HepG2 (cell line): ENCODE measurements around the gene ZC3H8. TPM values are rescaled to one million over a fixed set of nuclear protein-coding genes. Genes with fewer than 3 reads are reported as not detected.
A peak's percentile ranks its signal among the peaks of the same experiment; 100 is the strongest.

Experiments used
- ATAC-seq: fragments of 200-7000 bp; cut with Tn5 transposase; 3 replicates; pipeline ENCODE4 v1.9.1; 2020; ENCODE audit warnings: mild to moderate bottlenecking, moderate library complexity
- BruUV-seq: library from RNA; stranded (reverse); fragments of 400-500 nt; replicated peaks from 2 replicates; lab custom pipeline; 2021; lab: Mats Ljungman, UMichigan
- CTCF ChIA-PET: fragments of 300-600 bp; formaldehyde crosslinking; extraction: SDS; loops from one replicate; lab custom pipeline; 2021; ENCODE audit warnings: low total read pairs, inconsistent platforms, low intra/inter-chr PET ratio; lab: Yijun Ruan, JAX
- POLR2A ChIA-PET: fragments of 350-600 bp; sonication (Branson Sonifier 250); formaldehyde crosslinking; loops from one replicate; lab custom pipeline; 2020; ENCODE audit warnings: antibody characterized with exemption, inconsistent platforms; lab: Yijun Ruan, JAX
- DNase-seq: peaks from one replicate; pipeline ENCODE4 v3.0.0-alpha.2; 2015; ENCODE audit warnings: low spot score
- FAIRE-seq: peaks from 3 replicates; lab custom pipeline; 2011; peaks lifted over from hg19 to GRCh38; lab: Jason Lieb, UNC
- H2AFZ ChIP-seq: one replicate; pipeline ENCODE4 v1.6.1; 2011; ENCODE audit warnings: low read length, inconsistent platforms
- H3K27ac ChIP-seq: fragments of 300-600 bp; 3 replicates; pipeline ENCODE4 v1.8.0; 2011; ENCODE audit warnings: mixed run types, mild to moderate bottlenecking, mixed read lengths, low read length, inconsistent platforms; ENCODE audit not compliant: insufficient read depth; ENCODE audit errors: extremely low read length
- H3K27me3 ChIP-seq, 2 experiments: fragments of 200-600 bp in 1 of 2; 2 replicates in 1 of 2; 3 replicates in 1 of 2; pipeline versions ENCODE4 v1.6.0 to v1.8.0; 2011; ENCODE audit warnings: low read length in 2 of 2, mild to moderate bottlenecking in 2 of 2, moderate library complexity in 2 of 2, inconsistent platforms in 1 of 2; ENCODE audit not compliant: insufficient read depth in 2 of 2, control insufficient read depth in 1 of 2
- H3K36me3 ChIP-seq, 2 experiments: fragments of 200-600 bp in 1 of 2; replicated peaks in 1 of 2; 2 replicates in 1 of 2; 3 replicates in 1 of 2; pipeline versions ENCODE4 v1.5.1 to v1.8.0; 2011; ENCODE audit warnings: low read length in 2 of 2, inconsistent platforms in 1 of 2; ENCODE audit not compliant: insufficient read depth in 2 of 2, control insufficient read depth in 1 of 2
- H3K4me1 ChIP-seq: 2 replicates; pipeline ENCODE4 v1.5.1; 2012; ENCODE audit warnings: low read length, inconsistent platforms; ENCODE audit not compliant: insufficient read depth
- H3K4me2 ChIP-seq: 2 replicates; pipeline ENCODE4 v1.6.0; 2011; ENCODE audit warnings: low read depth, low read length, inconsistent platforms
- H3K4me3 ChIP-seq, 3 experiments: fragments of 200-600 bp in 1 of 3; sonication (generic), shearing (Covaris generic) in 1 of 3; replicated peaks in 1 of 3; 2 replicates each; pipeline ENCODE4 v1.5.1; 2011 to 2016; ENCODE audit warnings: low read length in 3 of 3, inconsistent platforms in 2 of 3, low read depth in 2 of 3, mild to moderate bottlenecking in 2 of 3, control low read depth in 1 of 3, mixed read lengths in 1 of 3; ENCODE audit not compliant: insufficient read depth in 1 of 3
- H3K79me2 ChIP-seq: one replicate; pipeline ENCODE4 v1.6.1; 2011; ENCODE audit warnings: low read length, inconsistent platforms; ENCODE audit not compliant: insufficient read depth
- H3K9ac ChIP-seq: 2 replicates; pipeline ENCODE4 v1.6.0; 2011; ENCODE audit warnings: mild to moderate bottlenecking, low read depth, low read length, inconsistent platforms; ENCODE audit not compliant: insufficient read depth
- H3K9me3 ChIP-seq: 2 replicates; pipeline ENCODE4 v1.5.1; 2012; ENCODE audit warnings: mild to moderate bottlenecking, low read length
- H4K20me1 ChIP-seq: 2 replicates; pipeline ENCODE4 v1.6.0; 2011; ENCODE audit warnings: inconsistent platforms, mild to moderate bottlenecking, low read length, moderate library complexity; ENCODE audit not compliant: insufficient read depth
- NR2F1 ChIP-seq, 2 experiments: fragments of 450-650 bp in 1 of 2; formaldehyde crosslinking in 1 of 2; IDR thresholded peaks; 2 replicates each; pipeline versions ENCODE4 v1.5.0 to v1.6.1; 2016 to 2020; ENCODE audit warnings: mild to moderate bottlenecking in 1 of 2, missing compliant biosample characterization in 1 of 2, missing genetic modification reagents in 1 of 2, moderate library complexity in 1 of 2
- SETDB1 ChIP-seq: sonication (generic); formaldehyde crosslinking; IDR thresholded peaks from 2 replicates; pipeline ENCODE4 v1.5.1; 2020; ENCODE audit warnings: missing genetic modification reagents, mild to moderate bottlenecking, borderline replicate concordance
- SMAD1 ChIP-seq: sonication (generic); formaldehyde crosslinking; IDR thresholded peaks from 2 replicates; pipeline ENCODE4 v1.4.0; 2020; ENCODE audit warnings: missing genetic modification reagents, low read depth, mild to moderate bottlenecking, borderline replicate concordance
- SMYD3 ChIP-seq: sonication (generic); formaldehyde crosslinking; IDR thresholded peaks from 2 replicates; pipeline ENCODE4 v1.8.1; 2023; ENCODE audit warnings: mild to moderate bottlenecking, missing genetic modification reagents
- TBL1XR1 ChIP-seq: fragments of 150-350 bp; IDR thresholded peaks from 2 replicates; pipeline ENCODE4 v1.6.1; 2014; ENCODE audit warnings: borderline replicate concordance, low read length; ENCODE audit not compliant: partially characterized antibody
- ZFYVE20 ChIP-seq: sonication (generic); formaldehyde crosslinking; IDR thresholded peaks from 2 replicates; pipeline ENCODE4 v1.8.0; 2023; ENCODE audit warnings: low read depth, mild to moderate bottlenecking, moderate library complexity, missing genetic modification reagents, borderline replicate concordance
- ZNF446 ChIP-seq: sonication (generic); formaldehyde crosslinking; IDR thresholded peaks from 2 replicates; pipeline ENCODE4 v1.5.0; 2020; ENCODE audit warnings: mild to moderate bottlenecking, missing genetic modification reagents
- ZNF619 ChIP-seq: sonication (generic); formaldehyde crosslinking; IDR thresholded peaks from 2 replicates; pipeline ENCODE4 v1.4.0; 2020; ENCODE audit warnings: mild to moderate bottlenecking, missing genetic modification reagents
- ZNF768 ChIP-seq: sonication (generic); formaldehyde crosslinking; IDR thresholded peaks from 2 replicates; pipeline ENCODE4 v1.4.0; 2020; ENCODE audit warnings: missing genetic modification reagents
- WGBS: methylation state at CpG from one replicate; pipeline ENCODE4 v1.1.6; 2017; ENCODE audit warnings: low lambda C conversion rate; 5-methylcytosine and 5-hydroxymethylcytosine counted together
- in situ Hi-C: cut with HindIII; loops from 2 replicates; pipeline ENCODE4 v1.10.0; 2017; ENCODE audit warnings: low pct_unique_long_range_greater_than_20kb; ENCODE audit not compliant: extremely low pct_ligation_motif_present
- intact Hi-C: fragments of 100-400 bp; cut with micrococcal nuclease; formaldehyde crosslinking; loops from one replicate; pipeline ENCODE4 v1.10.0; 2022; ENCODE audit not compliant: unreplicated experiment
- polyA plus RNA-seq, 8 experiments: library from polyadenylated mRNA; depleted of rRNA in 3 of 8; stranded (reverse) in 7 of 8; unstranded in 1 of 8; fragments of >200 nt; fragmentation: Illumina TruSeq in 4 of 8; extraction: Trizol in 4 of 8; gene quantifications; 2 replicates each; pipeline versions ENCODE4 v1.2.1 to v1.2.3, GENCODE V29; 2011 to 2016; ENCODE audit warnings: low read depth in 4 of 8, missing spikeins in 1 of 8, mixed read lengths in 1 of 8; ENCODE audit not compliant: insufficient read depth in 1 of 8
- total RNA-seq, 5 experiments: library from RNA; depleted of rRNA; stranded (reverse); fragments of >200 nt; fragmentation: Illumina TruSeq; extraction: Trizol; gene quantifications; 2 replicates each; pipeline ENCODE4 v1.2.3, GENCODE V29; 2016; ENCODE audit warnings: low read depth in 1 of 5
- TF ChIP-seq, protein P1 (sequence below): sonication (generic); formaldehyde crosslinking; IDR thresholded peaks from one replicate; pipeline ENCODE4 v1.5.1; 2020; ENCODE audit warnings: mild to moderate bottlenecking, missing genetic modification reagents; ENCODE audit errors: not compliant biosample characterization

The ZC3H8 gene
- total and polyA plus RNA-seq, 2 of the 13 experiments (the other 11 are each of a cell fraction or from before 2014, with no cell fraction given): 4.5 to 17.0 TPM

DNA sequence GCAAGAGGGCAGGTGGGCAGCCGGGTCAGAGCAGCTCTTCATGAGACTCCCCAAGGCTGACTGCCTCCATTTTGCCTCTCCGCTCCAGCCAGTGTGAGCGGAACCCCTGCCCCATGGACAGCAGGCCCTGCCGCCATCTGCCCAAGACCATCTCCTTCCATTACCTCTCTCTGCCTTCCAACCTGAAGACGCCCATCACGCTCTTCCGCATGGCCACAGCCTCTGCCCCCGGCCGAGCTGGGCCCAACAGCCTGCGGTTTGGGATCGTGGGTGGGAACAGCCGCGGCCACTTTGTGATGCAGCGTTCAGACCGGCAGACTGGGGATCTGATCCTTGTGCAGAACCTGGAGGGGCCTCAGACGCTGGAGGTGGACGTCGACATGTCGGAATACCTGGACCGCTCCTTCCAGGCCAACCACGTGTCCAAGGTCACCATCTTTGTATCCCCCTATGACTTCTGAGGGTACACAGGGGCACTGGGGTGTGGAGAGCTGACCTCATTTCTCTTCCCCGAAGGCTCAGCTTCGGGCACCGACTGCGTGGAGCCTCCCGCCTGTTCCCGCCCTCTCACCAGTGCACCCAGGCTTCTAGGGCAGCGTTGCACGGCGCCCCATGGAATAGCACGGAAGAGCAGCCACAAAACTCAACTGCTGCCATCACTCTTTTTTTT is 67.7 kb downstream of the ZC3H8 start:
- no peak overlapping the region for H2AFZ ChIP-seq
- H3K9ac ChIP-seq: no peak overlapping the region
- CTCF ChIA-PET: no interaction called here
- H3K79me2 ChIP-seq: no peaks in the 10 kb centered on the region
- FAIRE-seq: no peak
- ATAC-seq: no peak
- TF ChIP-seq ZNF768 (CRISPR knock-in tag) (0 out of 2 replicates have a peak, but pooled peaks have one; percentile 12), TBL1XR1 (no peak)
- BruUV-seq: no TSS peak
- POLR2A ChIA-PET: no interaction called here
- intact Hi-C loops (no loop called here), in situ Hi-C loops (no loop called here)
- no peaks in the 10 kb centered on the region for H3K27me3 ChIP-seq
- H3K4me3 ChIP-seq: no peak overlapping the region
- 85% methylated on average over 30 of the region's 31 CpGs for WGBS
- no peaks in the 10 kb centered on the region for H4K20me1 ChIP-seq
- no peaks in the 10 kb centered on the region for H3K9me3 ChIP-seq
- H3K4me2 ChIP-seq: no peak overlapping the region
- H3K27ac ChIP-seq: no peak overlapping the region
- DNase-seq: no peak
- no peaks in the 10 kb centered on the region for H3K36me3 ChIP-seq
- no peaks in the 10 kb centered on the region for H3K4me1 ChIP-seq

DNA sequence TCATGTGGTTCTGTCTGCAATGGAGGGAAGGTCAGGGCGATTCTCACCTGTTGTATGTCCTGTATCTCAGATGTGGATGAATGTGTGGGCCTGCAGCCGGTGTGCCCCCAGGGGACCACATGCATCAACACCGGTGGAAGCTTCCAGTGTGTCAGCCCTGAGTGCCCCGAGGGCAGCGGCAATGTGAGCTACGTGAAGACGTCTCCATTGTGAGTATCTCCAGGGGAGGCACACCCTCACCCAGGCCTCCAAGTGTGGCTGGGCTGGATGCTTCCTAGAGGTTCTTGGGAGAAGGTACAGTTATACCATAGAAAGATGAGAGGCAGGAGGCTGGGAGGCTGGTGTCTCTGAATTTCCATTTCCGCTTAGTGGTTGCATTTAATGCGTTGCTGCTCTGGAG is 69.7 kb downstream of the ZC3H8 start:
- no peaks in the 10 kb centered on the region for H3K79me2 ChIP-seq
- WGBS: 68% methylated on average over 4 of the region's 9 CpGs
- no peak overlapping the region for H3K4me3 ChIP-seq
- ChIA-PET CTCF (no interaction called here), POLR2A (no interaction called here)
- no peaks in the 10 kb centered on the region for H3K9me3 ChIP-seq
- in situ Hi-C loops: no loop called here
- H3K27ac ChIP-seq: no peak overlapping the region
- H3K4me1 ChIP-seq: no peaks in the 10 kb centered on the region
- DNase-seq: no peak
- H3K4me2 ChIP-seq: no peak overlapping the region
- FAIRE-seq: no peak
- H3K27me3 ChIP-seq: no peaks in the 10 kb centered on the region
- BruUV-seq: no TSS peak
- no peak for ATAC-seq
- no peak overlapping the region for H3K9ac ChIP-seq
- intact Hi-C loops: no loop called here
- no peaks in the 10 kb centered on the region for H3K36me3 ChIP-seq
- H4K20me1 ChIP-seq: no peaks in the 10 kb centered on the region
- H2AFZ ChIP-seq: no peak overlapping the region
- TF ChIP-seq SMAD1: no peak
- TF ChIP-seq SETDB1 (CRISPR knock-in tag): no peak
- no peak for TF ChIP-seq ZFYVE20
- no peak for TF ChIP-seq ZNF446 (CRISPR knock-in tag)
- TF ChIP-seq, protein P1, sequence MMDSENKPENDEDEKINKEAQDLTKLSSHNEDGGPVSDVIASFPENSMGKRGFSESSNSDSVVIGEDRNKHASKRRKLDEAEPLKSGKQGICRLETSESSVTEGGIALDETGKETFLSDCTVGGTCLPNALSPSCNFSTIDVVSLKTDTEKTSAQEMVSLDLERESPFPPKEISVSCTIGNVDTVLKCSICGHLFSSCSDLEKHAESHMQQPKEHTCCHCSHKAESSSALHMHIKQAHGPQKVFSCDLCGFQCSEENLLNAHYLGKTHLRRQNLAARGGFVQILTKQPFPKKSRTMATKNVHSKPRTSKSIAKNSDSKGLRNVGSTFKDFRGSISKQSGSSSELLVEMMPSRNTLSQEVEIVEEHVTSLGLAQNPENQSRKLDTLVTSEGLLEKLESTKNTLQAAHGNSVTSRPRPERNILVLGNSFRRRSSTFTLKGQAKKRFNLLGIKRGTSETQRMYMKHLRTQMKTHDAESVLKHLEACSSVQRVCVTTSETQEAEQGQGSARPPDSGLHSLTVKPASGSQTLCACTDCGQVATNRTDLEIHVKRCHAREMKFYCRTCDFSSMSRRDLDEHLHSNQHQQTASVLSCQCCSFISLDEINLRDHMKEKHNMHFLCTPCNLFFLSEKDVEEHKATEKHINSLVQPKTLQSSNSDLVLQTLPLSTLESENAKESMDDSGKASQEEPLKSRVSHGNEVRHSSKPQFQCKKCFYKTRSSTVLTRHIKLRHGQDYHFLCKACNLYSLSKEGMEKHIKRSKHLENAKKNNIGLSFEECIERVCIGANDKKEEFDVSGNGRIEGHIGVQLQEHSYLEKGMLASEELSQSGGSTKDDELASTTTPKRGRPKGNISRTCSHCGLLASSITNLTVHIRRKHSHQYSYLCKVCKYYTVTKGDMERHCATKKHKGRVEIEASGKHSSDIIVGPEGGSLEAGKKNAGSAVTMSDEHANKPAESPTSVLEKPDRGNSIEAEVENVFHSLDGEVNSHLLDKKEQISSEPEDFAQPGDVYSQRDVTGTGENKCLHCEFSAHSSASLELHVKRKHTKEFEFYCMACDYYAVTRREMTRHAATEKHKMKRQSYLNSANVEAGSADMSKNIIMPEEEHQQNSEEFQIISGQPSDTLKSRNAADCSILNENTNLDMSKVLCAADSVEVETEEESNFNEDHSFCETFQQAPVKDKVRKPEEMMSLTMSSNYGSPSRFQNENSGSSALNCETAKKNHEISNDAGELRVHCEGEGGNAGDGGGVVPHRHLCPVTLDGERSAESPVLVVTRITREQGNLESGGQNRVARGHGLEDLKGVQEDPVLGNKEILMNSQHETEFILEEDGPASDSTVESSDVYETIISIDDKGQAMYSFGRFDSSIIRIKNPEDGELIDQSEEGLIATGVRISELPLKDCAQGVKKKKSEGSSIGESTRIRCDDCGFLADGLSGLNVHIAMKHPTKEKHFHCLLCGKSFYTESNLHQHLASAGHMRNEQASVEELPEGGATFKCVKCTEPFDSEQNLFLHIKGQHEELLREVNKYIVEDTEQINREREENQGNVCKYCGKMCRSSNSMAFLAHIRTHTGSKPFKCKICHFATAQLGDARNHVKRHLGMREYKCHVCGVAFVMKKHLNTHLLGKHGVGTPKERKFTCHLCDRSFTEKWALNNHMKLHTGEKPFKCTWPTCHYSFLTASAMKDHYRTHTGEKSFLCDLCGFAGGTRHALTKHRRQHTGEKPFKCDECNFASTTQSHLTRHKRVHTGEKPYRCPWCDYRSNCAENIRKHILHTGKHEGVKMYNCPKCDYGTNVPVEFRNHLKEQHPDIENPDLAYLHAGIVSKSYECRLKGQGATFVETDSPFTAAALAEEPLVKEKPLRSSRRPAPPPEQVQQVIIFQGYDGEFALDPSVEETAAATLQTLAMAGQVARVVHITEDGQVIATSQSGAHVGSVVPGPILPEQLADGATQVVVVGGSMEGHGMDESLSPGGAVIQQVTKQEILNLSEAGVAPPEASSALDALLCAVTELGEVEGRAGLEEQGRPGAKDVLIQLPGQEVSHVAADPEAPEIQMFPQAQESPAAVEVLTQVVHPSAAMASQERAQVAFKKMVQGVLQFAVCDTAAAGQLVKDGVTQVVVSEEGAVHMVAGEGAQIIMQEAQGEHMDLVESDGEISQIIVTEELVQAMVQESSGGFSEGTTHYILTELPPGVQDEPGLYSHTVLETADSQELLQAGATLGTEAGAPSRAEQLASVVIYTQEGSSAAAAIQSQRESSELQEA (CRISPR knock-in tag): no peak
- TF ChIP-seq ZNF619 (CRISPR knock-in tag): no peak
- no peak for TF ChIP-seq NR2F1 (CRISPR knock-in tag; IDR thresholded peaks at IDR 0.05)
- TF ChIP-seq SMYD3 (CRISPR knock-in tag): no peak
